HT1080 (cell line): Measurements from ENCODE around the gene TRIM67. TPM values are rescaled to one million over a fixed set of nuclear protein-coding genes. Genes with fewer than 3 reads are reported as not detected.

Source experiments
- total RNA-seq: library from RNA; depleted of rRNA; stranded (reverse); fragments of >200 nt; shearing (Covaris generic); gene quantifications from 2 replicates; pipeline ENCODE4 v1.2.3, GENCODE V29; 2014; rRNA removed

Gene TRIM67
- total RNA-seq, 1 experiment from 2014 or later: not detected

Other genes with a start within 250 kb of the TRIM67 start
- gene TTC13, start 183.2 kb upstream of the TRIM67 start, total RNA-seq: 9.6 and 11.9 TPM in 2 replicates
- 31.5 and 34.7 TPM in 2 replicates for gene ARV1, start 183.0 kb upstream of the TRIM67 start, total RNA-seq
- gene FAM89A, start 121.8 kb upstream of the TRIM67 start, total RNA-seq: 14.4 and 21.4 TPM in 2 replicates
- gene GNPAT, start 79.2 kb downstream of the TRIM67 start, total RNA-seq: 46.0 and 55.3 TPM in 2 replicates
- gene EXOC8, start 175.8 kb downstream of the TRIM67 start, total RNA-seq: 7.3 and 7.4 TPM in 2 replicates
- gene SPRTN, start 176.2 kb downstream of the TRIM67 start, total RNA-seq: 8.6 TPM in 2 replicates